Activated CD4-positive, alpha-beta T cell treated with anti-CD3 and anti-CD28 coated beads for 4 hours (primary cell): ENCODE measurements around the gene LPCAT1.

Experiments used
- DNase-seq, 2 donors: peaks; one replicate each; pipeline ENCODE4 v3.0.0-alpha.2; 2020

The LPCAT1 gene

DNA sequence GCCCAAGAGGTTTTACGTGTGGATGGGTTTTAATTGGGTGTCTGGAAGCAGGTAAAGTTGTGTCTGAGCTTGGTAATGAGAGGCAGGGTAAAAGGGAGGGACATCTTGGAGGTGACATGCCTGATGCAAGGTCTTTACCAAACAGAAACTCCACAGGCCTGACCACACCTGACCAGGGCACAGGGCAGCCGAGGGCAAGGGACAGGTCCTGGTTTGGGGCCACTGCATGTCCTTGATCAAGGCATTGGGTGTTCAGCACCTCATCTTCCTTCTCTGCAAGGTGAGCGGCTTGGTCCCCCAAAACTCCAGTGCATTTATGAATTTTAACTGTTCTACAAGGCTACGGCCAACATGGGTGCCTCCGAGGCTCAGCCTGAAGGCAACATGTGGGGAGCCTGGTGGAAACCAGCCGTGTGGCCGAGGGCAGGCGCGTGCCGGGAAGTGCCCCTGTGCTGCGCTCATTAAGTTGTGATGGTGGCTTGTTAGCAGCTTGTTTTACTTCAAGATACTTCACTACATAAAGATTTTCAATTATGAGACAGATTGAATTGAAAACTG lies 30.7 kb upstream of the LPCAT1 start:
- DNase-seq, result no peak

DNA sequence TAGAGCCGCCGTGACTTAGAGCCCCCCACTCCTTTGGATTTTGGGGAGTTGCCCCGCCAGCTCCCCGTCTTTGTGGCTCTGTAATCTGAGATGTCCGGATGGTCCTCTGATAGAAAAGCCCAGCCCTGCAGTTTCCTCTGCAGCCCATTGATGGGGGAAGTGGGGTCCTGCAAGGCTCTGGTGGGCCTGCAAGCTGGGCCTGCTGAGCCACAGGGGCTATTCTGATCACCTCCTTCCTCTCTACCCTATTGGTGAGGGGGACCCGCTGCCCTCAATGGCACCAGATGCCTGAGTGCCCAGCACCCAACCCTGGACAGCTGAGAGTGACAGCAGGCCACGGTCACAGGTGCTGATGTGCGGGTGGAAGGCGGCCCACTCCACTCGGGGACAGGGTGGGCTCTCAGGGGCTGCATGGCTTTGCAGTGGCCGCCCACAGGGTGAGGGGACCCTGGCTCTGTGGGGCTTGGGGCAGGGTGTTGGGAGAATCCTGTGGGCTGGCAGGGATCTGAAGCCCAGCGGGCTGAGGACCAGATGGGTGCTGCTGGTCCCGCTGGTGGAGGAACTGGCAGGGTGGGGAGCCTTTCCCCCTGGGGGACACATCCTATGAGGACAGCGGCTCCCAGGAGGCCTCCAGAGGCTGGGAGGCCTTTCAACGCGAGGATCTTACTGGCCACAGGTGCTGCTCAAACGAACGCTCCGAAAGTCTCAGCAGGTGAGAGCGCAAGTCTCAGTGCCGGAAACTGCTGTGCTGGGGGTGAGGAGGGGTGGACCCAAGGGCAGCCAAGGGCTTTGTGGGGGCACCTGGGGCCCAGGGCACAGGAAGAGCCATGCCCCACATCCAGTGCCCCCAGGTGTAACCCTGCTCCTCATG lies 30.0 kb upstream of the LPCAT1 start:
- no peak for DNase-seq

DNA sequence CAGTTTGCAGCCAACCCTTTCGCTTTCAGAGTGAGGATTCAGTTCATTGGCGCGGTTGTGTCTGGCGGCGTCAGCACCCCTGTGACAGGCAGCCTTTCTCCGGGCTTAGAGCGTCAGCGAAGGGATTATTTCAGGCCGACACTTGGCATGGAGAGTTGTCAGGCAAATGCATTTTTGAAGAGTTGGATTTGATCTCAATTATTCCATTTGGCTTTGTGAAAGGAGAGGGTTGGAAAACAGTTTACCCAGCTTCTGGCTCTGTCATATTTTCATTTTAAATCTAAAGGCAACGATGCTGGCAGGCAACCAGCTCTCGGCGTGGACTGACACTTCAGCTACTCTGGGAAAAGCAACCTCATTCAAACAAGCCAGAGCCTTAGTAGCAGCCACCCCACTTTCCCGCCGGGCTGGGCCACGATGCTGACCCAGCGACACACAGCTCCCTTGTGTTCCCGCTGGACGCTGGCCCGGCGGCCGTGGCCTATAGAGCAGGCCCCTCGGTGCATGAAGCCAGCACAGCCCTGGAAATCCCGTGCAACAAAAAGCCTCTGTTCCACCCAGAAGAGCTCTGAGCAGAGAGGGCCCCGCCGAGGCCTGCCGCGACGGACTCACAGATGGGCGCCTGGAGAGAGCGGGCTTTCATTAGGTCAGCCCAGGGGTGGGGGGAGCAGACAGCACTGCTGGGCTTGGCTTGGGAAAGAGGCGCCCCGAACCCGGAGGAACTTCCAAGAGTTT lies 28.9 kb upstream of the LPCAT1 start:
- no peak for DNase-seq

DNA sequence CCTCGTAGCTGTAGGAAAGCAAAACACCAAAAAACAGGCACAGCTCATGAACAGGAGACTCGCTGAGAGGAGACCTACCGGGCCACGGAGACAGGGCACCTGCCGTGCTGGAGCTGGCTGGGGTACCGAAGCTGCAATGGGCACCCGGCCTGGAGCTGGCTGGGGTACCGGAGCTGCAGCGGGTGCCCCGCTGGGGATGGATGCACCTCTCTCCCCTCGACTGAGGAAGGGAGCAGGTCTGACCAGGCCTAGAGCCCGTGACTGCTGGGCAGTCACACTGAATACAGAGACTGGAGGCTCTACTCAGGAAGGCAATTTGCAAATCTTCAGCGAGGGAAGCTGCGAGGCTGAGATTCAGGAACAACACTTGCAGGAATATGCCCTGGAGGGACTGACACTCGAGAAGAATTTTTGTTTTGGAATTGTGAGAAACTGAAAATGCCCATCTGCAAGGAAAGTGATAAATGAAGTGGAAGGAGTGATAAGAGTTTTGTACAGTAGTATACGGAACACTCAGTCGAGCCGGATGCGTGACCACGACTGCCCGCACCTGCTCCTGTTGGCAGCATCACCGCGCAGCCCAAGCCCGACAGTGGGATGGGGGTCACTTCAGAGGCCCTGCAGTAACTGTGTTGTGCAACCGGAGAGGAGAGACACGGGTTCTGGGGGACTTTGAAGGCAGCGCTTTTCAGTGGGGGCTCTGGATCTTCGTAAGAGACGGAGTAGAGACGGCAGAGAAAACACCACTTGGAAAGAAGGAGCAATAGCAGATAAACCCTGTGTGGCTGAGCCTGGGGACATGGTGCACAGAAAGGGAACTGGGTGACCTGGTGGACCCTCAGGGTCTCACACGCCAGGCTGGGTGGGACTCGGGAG lies 27.9 kb upstream of the LPCAT1 start:
- no peak for DNase-seq

DNA sequence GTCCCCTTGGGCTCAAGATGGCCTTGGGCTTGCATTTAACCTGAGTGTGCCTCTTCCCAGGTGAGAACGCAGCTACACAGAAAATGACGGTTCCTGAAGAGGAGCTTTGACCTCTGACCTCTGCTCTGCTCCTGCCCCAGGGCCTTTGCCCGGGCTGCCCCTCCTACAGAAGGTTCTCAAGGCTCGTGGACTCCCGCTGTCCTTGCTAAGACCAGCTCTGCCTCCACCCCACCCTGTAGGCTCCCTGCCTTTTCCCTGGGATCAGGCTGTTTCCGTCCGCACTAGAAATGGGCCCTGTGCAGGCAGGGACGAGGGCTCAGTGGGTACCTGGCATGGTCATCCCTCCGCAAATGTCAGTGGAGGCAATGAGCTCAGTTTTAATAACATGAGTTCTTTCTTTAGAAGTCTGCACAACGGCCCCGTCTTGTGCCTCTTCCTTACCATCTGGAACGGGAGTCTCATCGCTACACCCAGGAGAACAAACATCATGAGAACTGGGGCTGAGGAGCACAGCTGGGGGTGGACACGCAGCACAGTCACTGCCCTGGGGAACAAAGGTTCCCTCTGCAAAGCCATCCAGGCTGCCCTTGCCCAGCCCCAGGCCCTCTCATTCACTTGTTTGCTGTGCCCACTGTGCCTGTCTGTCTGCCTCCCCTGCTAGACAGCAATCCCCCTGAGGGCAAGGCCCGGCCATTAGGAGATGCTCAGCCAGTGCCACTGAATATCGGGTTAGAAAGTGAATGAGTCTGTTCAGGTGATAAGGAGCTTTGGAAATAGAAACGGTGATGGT lies 26.7 kb upstream of the LPCAT1 start:
- no peak for DNase-seq

DNA sequence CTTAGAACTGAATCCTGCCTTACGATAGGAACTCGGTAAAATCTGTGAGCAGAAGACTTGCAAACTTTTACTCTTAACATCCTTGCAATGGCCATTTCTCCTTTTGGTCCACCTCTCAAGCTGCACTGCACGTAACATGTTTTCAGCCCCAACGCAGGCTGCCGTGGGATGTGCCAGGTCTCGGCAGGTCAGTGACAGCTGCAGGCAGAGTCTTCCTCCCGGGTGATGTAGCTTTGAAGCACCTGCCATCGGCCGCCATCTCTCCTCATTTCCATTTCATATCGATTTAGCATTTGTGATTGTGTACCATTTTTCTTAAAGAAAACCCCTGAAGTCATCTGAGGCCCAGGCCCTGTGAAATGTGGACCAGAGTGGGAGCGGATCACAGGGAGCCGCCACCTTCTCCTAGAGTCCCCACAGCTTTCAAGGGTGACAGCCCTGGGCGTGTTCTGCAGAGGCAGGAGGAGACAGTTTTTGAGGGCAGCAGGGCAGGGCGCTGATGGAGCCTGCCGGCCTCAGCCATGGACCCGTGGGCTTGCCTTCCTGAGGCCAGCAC lies 25.8 kb upstream of the LPCAT1 start:
- no peak for DNase-seq

DNA sequence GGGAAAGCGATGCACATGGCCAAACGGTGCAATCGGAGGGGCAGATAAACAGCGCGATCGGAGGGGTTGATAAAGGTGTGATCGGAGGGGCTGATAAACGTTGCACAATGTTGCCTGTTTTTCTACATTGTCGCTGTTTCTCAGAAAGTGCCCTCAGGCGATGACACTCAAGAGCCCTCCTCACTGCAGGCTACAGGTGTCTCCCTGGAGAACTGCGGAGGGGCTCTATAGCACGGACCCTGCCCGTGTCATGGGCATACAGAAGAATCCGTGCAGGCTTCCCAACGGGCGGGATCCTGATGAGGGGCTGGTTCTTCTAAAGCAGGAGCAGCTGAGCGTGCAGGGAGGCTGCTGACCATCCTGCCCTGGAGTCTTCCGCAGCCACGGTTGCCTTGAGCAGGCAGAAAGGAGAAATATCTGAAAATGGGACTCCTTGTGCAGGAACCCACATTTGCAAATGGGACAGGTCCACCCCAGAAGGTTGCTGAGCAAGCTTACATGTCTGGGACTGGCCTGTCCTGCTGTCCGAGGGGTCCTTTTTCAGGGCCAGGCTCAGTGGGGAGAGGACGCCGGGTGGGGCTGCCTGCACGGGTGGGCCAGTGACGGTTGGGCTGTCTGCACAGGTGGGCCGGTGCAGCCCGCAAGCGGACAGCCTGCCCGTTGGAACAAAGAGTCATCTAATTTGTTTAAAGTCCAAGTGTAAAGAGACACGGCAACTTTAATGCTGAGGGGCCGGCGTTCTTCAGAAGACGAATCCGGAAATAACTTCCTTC lies 25.1 kb upstream of the LPCAT1 start:
- DNase-seq, result no peak

DNA sequence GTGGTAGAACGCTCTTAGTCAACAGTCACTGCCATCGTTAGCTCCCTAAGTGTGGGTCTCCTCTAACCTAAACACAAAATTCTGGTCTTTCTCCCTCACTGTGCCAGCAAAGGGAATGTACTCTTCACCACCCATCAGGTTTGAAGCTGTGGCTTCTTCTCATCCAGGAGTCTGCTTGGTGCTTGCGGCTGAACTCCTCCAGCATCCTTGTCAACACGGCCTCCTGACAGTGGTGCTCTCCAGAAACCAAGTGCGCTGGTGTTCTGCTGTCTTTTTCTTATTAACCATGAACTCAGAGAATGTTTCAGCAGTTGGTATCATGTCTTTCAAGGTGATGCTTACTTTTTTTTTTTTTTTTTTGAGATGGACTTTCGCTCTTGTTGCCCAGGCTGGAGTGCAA lies 23.9 kb upstream of the LPCAT1 start:
- DNase-seq, result no peak

DNA sequence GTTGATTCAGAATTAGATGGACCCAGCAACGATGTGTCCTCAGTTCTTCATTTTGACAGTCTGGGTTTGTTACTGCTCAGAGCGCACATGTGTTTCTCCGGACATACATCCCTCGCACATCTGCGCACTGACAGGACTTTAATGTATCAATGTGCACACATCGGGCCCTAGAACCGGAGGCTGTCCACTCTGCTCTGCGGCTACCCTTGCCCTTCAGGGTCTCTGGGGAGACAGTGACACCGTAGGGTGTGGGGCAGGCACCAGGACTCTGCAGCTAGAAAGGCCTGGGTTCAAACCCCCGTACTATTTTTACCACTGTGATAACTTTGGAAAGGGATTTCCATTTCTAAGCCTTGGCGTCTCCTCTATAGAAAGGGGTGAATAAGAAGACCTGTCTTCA lies 23.5 kb upstream of the LPCAT1 start:
- DNase-seq, result no peak

DNA sequence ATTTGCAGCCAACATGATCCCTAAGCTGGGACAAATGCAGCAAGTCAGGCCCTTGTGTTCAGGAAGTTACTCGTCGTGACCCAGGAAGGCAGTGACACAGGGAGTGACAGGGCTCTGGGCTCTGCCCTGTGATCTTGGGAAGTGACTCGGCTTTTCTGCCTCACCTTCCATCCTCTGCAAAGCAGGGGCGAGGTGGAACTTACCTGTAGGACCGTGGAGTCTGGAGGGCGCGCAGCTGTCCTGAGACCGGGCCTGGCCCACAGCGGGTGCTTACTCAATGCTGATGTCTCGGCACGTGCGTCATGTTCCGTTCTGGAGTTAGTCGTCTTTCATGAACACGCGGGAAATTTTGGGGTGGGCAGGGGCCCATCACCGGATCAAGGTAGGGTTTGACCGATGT lies 22.8 kb upstream of the LPCAT1 start:
- no peak for DNase-seq

DNA sequence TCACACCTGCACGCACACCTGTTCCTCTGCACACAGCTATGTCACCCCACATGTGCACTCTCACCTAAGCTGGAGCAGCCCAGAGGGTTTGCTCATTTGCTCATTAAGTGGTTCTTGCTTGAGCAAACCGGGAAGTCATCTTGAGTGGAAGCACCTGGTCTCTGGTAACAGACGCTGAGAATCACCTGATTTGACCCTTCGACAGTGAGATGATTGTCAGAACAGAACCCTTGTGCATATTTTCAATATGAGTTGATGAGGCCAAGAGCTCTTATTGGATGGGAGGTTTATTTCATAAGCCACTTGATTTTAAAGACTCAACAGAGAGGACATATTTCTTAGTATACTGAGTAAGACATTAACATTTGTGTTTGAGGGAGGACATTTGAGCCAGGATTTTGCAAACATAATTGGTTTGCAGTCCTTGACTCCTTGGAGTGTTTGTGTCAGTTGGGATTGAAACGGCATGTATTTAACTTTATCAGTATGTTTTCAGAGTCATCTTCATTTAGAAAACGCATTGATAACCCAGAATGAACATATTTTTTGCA lies 22.1 kb upstream of the LPCAT1 start:
- no peak for DNase-seq

DNA sequence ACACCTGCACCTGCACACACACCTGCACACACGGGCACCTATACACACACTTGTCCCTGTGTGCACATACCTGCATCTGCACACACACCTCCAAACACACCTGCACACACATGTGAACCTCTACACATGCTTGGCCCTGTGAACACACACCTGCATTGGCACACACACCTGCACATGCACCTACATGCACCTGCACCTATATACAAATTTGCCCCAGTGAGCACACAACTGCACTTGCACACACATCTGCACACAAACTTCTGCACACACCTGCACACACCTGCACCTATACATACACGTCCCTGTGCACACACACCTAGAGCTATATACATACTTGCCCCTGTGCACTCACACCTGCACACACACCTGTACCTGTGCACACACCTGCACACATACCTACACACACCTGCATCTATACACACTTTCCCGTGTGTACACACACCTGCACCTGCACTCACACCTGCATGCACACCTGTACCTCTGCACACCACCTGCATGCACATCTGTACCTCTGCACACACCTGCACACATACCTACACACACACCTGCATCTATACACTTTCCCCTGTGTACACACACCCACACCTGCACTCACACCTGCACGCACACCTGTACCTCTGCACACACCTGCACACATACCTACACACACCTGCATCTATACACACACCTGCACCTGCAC lies 21.5 kb upstream of the LPCAT1 start:
- no peak for DNase-seq

DNA sequence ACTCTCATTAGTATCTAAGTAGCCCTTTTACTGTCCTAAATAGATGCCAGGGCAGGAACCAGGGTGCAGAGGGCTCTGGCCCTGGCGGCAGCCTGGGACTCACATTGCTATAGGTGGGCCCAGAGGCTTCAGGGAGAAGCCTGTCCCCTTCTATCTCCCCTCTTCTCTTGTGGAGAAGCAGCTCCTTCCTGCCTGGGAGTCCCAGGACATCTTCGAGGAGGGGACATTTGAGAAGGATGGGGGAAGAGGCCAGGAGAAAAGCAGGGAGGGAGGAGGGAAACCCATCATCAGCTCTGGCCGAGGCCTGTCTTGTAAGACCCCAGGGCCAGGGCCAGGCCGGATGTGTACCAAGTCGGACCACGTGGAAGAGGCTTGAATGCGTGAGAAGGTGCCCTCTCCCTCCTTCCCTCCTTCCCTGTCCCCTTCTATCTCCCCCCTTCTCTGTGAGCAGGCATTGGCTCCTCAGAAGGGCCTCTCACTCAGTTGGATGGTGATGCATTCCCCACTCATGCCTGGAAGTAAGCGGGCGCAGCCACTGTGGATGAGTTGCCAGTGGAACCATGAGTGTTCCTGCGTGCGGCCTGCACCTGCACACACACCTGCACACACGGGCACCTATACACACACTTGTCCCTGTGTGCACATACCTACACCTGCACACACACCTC lies 20.7 kb upstream of the LPCAT1 start:
- no peak for DNase-seq

DNA sequence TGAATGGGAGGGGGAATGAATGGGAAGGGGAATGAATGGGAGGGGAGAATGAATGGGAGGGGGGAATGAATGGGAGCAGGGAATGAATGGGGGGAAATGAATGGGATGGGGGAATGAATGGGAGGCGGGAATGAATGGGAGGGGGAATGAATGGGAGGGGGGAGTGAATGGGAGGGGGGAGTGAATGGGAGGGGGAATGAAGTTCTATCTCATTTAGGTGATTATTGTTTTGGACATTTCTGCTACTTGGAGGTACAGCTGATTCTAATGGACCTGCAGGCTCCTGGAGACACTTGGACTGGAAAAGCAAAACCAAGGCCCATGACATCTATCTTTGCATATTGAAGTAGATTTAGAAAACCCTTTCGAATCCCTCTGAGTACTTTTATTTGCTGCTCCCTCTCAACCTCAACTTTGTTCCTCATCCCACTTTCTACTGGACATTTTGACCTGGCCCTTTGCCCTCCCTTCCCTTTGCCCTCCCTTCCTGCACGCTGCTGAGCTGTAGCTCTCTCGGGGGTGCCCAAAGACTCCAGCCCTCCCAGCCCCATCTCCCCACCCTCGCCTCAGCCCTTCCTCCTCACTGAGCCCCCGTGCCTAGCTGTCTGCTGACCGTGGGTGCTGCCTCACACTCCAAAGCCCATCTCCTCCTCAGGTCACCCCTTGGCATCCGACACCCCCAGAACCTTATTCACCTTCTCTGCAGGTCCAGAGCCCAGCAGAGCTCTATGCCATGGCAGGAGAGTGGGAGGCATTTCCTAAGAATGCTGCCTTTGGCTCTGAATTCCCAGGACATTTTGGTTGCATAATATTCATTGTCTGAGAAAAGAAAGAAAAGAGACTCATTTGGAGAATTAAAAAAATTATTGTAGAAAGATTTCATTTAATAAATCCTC lies 19.9 kb upstream of the LPCAT1 start:
- DNase-seq, result no peak

DNA sequence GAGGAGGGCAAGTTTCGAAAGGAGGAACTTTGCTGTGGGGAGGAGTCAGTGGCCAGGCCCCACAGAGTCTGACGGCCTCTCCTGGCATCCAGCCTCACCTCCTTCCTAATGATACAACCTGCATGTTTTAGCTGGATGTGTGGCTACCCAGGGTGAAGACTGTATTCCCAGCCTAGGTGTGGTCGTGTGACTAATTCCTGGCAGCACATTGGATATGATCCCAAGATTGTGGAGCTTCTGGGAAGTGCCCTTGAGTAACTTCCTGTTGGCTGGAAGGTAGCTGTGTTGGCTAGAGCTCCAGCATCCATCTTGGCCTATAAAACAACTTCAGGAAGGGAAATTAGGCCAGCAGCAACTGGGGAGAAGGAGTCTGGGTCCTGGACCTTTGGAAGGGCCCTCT lies 19.0 kb upstream of the LPCAT1 start:
- no peak for DNase-seq

DNA sequence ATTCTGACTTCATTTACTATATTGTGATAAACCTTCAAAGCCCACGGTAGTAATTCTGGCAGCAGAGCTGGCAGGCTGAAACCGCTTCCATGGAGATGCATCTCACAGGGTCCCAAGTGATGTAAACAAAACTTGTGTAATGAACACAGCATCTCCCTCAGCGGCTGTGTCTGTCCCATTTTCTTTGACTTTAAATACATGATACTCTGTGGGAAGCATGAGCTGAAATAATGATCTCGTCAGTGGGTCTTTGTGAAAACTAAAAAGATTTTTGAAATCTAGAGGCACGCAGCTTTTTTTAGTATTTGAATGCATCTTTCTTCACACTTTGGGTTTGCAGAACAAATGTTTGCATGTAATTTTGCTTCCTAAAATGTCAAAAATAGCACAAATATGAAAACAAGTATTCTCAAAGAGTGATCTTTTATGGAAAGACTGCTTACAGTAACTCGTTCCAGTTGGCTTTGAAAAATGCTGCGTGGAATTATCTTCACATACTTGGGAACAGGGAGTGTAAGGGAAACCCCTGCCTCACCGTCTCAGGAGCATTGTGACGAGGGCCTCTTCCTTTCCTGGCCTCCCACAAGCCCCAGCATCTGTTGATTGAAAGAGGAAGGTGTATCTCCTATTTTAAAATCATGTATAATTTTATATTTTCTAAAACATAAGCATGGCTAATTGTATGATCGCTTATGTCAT lies 18.1 kb upstream of the LPCAT1 start:
- no peak for DNase-seq

DNA sequence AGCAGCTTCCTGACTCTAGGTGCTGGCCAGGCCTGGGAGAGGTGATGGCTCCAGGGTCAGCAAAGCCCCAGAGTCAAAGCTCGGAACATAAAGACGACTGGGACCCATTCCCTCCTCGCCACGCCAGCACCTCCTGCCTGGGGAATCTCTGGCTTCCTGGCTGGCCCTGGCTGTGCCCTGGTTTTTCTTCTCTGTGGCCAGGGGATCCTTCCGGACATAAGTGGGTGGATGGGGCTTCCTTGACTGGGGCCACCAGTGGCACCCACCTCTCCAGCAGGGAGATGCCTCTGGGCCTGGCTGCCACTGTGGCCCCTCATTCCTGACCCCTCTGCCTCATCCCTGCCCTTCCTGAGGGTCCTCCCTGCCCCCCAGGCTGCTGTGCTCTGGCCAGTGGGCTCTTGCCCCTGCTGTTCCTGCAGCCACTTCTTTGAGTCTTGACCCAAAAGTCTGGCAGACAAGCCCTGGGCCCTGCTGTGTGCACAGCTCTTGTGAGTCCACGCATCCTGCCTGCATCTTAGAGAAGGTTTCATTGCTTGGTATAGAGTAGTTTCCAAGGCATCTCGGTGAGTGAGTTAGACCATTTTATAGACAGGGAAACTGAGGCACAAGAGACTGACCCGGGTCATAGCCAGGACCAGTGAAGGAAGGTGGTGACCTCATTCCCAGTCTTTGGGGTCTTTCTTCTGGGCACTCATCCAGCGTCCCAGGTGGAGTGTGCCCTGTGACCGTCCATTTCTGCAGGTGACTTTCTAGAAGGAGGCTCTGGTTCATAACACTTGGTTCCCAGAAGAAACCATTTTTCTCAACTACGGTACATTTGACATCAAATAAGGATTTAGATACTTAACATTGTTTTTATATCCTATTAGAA lies 17.3 kb upstream of the LPCAT1 start:
- DNase-seq, result no peak
